Loucy (cell line): ENCODE results near the gene FMN2.

Source experiments
- H2AFZ ChIP-seq: fragments of 200-600 bp; sonication (generic); 2 replicates; pipeline ENCODE4 v1.6.0; 2016; ENCODE audit warnings: antibody characterized with exemption, mild to moderate bottlenecking, low read length, moderate library complexity
- H3F3A ChIP-seq: fragments of 200-600 bp; 2 replicates; pipeline ENCODE4 v1.6.0; 2016; ENCODE audit warnings: antibody characterized with exemption, low read depth, mild to moderate bottlenecking
- H3K27me3 ChIP-seq: fragments of 200-600 bp; sonication (generic); 2 replicates; pipeline ENCODE4 v1.6.1; 2014; ENCODE audit warnings: low read length, mild to moderate bottlenecking; ENCODE audit not compliant: insufficient read depth, poor library complexity, severe bottlenecking
- H3K36me3 ChIP-seq: fragments of 200-600 bp; sonication (generic); 2 replicates; pipeline ENCODE4 v1.6.1; 2016; ENCODE audit warnings: low read length; ENCODE audit not compliant: insufficient read depth
- H3K4me1 ChIP-seq: fragments of 200-600 bp; sonication (generic); 2 replicates; pipeline ENCODE4 v1.5.1; 2014; ENCODE audit warnings: low read length, mild to moderate bottlenecking; ENCODE audit not compliant: insufficient read depth, poor library complexity, severe bottlenecking
- H3K4me2 ChIP-seq: fragments of 200-600 bp; sonication (generic); 2 replicates; pipeline ENCODE4 v1.6.0; 2014; ENCODE audit warnings: antibody characterized with exemption, low read length, low read depth, mild to moderate bottlenecking; ENCODE audit not compliant: poor library complexity, severe bottlenecking
- H3K4me3 ChIP-seq: fragments of 200-600 bp; sonication (generic); 2 replicates; pipeline ENCODE4 v1.5.1; 2014; ENCODE audit warnings: low read length, mild to moderate bottlenecking, mixed read lengths; ENCODE audit not compliant: poor library complexity, severe bottlenecking
- H3K79me2 ChIP-seq: fragments of 200-600 bp; sonication (generic); 2 replicates; pipeline ENCODE4 v1.6.1; 2014; ENCODE audit warnings: low read length; ENCODE audit not compliant: insufficient read depth
- H3K9ac ChIP-seq: fragments of 200-600 bp; sonication (generic); 2 replicates; pipeline ENCODE4 v1.6.0; 2014; ENCODE audit warnings: mild to moderate bottlenecking, low read depth, low read length, moderate library complexity; ENCODE audit not compliant: poor library complexity, severe bottlenecking
- H3K9me2 ChIP-seq: fragments of 200-600 bp; sonication (generic); replicated peaks from 2 replicates; pipeline ENCODE4 v1.6.1; 2016; ENCODE audit warnings: low read depth, low read length, mixed read lengths
- H3K9me3 ChIP-seq: fragments of 200-600 bp; sonication (generic); 2 replicates; pipeline ENCODE4 v1.6.1; 2014; ENCODE audit warnings: mild to moderate bottlenecking, antibody characterized with exemption, low read length, low read depth; ENCODE audit not compliant: insufficient read depth
- H4K20me1 ChIP-seq: fragments of 200-600 bp; sonication (generic); 2 replicates; pipeline ENCODE4 v1.6.0; 2014; ENCODE audit warnings: antibody characterized with exemption, low read length, mild to moderate bottlenecking; ENCODE audit not compliant: insufficient read depth, poor library complexity, severe bottlenecking
- EZH2phosphoT487 ChIP-seq: fragments of 200-600 bp; IDR thresholded peaks from 2 replicates; pipeline ENCODE4 v1.6.1; 2018; ENCODE audit warnings: antibody characterized with exemption, mild to moderate bottlenecking, moderate library complexity, borderline replicate concordance
- TF ChIP-seq, protein P1 (sequence below): fragments of 200-600 bp; sonication (generic); conservative IDR thresholded peaks from 2 replicates; pipeline ENCODE4 v1.5.1; 2014; ENCODE audit warnings: mild to moderate bottlenecking, antibody characterized with exemption, low read length

FMN2 gene

DNA sequence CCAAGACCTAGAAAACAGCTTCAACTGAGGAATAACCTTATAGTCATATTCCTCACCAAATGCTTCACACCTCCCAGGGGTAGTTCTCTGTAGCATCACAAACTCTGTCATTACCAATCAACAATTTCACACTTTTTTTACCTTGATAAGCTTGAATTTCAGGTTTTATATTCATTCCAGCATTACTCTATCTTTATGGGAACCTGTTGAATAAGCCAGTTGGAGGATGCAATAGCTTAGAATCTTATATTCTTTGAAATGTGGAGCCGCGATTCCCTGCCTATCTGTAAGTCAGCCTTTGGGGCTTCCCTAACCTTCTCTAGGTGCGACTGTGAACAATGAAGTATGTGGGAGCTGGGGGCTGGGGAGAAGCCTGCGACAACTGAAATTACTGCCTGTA lies 374.8 kb downstream of the FMN2 start:
- Histone ChIP-seq H3K9me2 (no peaks in the 10 kb centered on the region), H3K4me2 (no peak overlapping the region), H3F3A (no peaks in the 10 kb centered on the region), H2AFZ (no peak overlapping the region), H3K9ac (no peak overlapping the region), H3K9me3 (no peaks in the 10 kb centered on the region; the same call in 1 of the 2 replicates), H3K79me2 (no peaks in the 10 kb centered on the region), H4K20me1 (no peaks in the 10 kb centered on the region), H3K4me1 (no peaks in the 10 kb centered on the region), H3K36me3 (no peaks in the 10 kb centered on the region), H3K4me3 (no peak overlapping the region), H3K27me3 (no peaks in the 10 kb centered on the region)
- TF ChIP-seq EZH2phosphoT487, result no peak
- TF ChIP-seq, protein P1, sequence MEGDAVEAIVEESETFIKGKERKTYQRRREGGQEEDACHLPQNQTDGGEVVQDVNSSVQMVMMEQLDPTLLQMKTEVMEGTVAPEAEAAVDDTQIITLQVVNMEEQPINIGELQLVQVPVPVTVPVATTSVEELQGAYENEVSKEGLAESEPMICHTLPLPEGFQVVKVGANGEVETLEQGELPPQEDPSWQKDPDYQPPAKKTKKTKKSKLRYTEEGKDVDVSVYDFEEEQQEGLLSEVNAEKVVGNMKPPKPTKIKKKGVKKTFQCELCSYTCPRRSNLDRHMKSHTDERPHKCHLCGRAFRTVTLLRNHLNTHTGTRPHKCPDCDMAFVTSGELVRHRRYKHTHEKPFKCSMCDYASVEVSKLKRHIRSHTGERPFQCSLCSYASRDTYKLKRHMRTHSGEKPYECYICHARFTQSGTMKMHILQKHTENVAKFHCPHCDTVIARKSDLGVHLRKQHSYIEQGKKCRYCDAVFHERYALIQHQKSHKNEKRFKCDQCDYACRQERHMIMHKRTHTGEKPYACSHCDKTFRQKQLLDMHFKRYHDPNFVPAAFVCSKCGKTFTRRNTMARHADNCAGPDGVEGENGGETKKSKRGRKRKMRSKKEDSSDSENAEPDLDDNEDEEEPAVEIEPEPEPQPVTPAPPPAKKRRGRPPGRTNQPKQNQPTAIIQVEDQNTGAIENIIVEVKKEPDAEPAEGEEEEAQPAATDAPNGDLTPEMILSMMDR, result no peak

DNA sequence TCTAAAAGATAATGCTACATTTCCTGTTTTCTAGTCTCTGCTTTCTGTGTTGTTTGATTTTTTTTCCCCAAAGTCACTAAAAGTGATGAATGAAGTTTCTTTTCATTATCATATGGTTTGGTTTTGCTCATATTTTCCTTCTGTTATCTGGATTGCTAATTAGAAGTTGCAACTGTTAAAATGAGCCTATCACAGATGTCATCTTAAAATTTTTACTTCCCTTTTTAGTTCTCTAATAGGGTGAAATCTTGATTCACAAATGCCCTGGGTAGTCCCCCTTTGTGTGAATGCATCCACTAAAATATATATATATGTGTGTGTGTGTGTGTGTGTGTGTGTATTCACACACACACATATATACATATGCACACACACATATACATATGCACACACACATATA lies 376.2 kb downstream of the FMN2 start:
- TF ChIP-seq EZH2phosphoT487, result no peak
- TF ChIP-seq, protein P1, result no peak
- Histone ChIP-seq H3K27me3 (no peaks in the 10 kb centered on the region), H3K9me2 (no peaks in the 10 kb centered on the region), H3F3A (no peaks in the 10 kb centered on the region), H3K36me3 (no peaks in the 10 kb centered on the region), H4K20me1 (no peaks in the 10 kb centered on the region), H3K4me1 (no peaks in the 10 kb centered on the region), H3K79me2 (no peaks in the 10 kb centered on the region), H3K4me2 (no peak overlapping the region), H3K4me3 (no peak overlapping the region), H3K9ac (no peak overlapping the region), H2AFZ (no peak overlapping the region), H3K9me3 (no peaks in the 10 kb centered on the region; the same call in 1 of the 2 replicates)

DNA sequence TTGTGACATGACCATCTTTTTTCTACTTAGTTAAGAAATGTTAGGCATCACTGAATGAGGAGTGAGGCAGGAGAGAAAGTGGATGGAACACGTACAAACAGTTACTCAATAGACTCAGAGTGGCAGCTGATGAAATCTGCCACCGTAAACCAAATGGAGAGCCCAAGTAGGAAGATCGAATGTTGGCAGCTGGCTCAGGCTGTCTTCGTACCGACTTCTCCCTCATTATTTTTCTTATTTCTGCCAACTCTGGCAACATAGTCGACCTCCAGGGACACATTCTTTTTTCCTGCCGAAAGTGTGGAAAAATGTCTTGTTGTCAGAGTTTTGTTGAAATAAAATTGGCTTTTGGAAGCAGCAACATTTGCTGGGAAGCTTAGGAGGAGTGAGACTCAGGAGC lies 377.0 kb downstream of the FMN2 start:
- no peak overlapping the region for H3K4me3 ChIP-seq
- H4K20me1 ChIP-seq, result no peaks in the 10 kb centered on the region
- no peaks in the 10 kb centered on the region for H3K79me2 ChIP-seq
- H2AFZ ChIP-seq, result no peak overlapping the region
- no peaks in the 10 kb centered on the region; the same call in 1 of the 2 replicates for H3K9me3 ChIP-seq
- H3K27me3 ChIP-seq, result no peaks in the 10 kb centered on the region
- H3K9me2 ChIP-seq, result no peaks in the 10 kb centered on the region
- no peaks in the 10 kb centered on the region for H3K36me3 ChIP-seq
- H3K9ac ChIP-seq, result no peak overlapping the region
- no peaks in the 10 kb centered on the region for H3K4me1 ChIP-seq
- H3F3A ChIP-seq, result no peaks in the 10 kb centered on the region
- H3K4me2 ChIP-seq, result no peak overlapping the region
- TF ChIP-seq, protein P1, result no peak
- TF ChIP-seq EZH2phosphoT487, result no peak
